HG03460 (cell line): ENCODE data around the gene KRTCAP2.

Experiments used
- ATAC-seq: cut with Tn5 transposase; IDR thresholded peaks from one replicate; pipeline ENCODE4 v1.9.1; 2021; ENCODE audit not compliant: unreplicated experiment

The KRTCAP2 gene

DNA sequence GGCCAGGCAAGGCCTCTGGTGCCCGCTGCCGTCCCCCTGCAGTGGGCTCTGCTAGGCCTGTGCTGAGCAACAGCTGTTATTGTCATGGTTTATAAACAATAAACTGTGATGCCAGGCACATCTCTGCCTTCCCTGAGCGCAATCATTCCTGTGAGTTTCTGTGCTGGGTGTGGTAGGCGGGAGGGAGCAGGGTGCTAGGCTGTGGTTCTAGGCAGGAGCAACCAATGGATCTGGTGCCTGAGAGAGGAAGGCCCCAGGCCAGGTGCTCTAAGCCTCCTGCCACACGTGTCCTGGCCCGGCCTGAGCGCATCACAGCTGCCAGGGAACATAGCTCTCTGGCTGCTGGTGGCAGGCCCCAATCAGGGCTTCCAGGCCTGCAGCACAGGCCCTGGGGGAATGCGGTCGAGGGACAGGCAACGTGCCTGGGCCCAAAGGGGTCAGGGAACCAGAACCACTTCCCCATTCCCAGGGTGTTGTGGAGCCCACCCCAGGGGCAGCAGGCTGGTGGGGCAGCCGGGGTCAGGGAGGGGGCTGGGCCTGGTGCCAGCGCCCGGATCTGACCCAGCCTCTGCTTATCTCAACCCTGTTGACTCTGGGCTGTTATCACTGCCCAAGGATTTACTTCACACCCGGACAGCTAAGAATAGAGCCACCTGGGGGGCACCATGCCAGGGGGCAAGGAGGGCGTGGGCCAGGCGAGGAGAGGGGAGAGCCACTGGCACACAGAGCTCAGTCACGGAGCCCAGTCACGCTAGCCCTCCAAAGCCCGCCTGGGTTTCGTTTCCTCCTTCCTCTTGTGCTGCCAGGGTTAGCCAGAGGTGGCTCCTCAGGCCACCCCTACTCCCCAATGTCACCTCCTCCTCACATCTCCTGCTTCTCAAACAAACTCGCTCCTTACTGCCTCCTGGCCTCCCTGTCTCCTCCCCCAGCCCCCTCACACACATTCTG, 12.0 kb upstream of the KRTCAP2 start:
- ATAC-seq = peak; percentile 78

DNA sequence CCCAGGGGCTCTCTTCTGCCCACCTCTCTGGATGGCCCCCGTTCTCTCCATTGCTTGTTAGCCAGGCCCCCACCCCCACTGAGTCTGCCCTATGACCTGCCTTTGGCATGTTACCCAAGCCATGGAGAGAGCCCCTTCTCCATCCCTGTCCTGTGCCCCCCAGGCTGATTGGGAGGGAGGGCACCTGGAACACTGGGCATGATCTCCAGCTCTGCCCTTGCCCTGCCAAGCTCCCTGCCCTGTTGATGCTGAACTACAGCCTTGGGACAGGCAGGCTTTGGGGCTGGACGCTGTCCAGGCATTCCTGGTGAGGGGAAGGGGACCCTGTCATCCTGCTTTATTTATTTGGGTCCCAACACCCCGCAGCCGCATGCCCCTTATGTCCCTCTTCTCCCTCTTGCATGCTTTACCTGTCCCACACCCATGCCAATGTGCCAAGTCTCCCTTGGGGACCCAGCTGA, 11.3 kb upstream of the KRTCAP2 start:
- ATAC-seq = no peak

DNA sequence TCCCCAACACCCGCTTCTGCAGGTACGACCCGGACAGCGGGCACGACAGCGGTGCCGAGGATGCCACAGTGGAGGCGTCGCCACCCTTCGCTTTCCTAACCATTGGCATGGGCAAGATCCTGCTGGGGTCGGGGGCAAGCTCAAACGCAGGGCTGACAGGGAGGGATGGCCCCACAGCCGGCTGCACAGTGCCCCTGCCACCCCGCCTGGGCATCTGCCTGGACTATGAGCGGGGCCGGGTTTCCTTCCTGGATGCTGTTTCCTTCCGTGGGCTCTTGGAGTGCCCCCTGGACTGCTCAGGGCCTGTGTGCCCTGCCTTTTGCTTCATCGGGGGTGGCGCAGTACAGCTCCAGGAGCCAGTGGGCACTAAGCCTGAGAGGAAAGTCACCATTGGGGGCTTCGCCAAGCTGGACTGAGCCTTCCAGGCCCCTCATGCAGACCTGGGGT, 10.7 kb upstream of the KRTCAP2 start:
- ATAC-seq = no peak

DNA sequence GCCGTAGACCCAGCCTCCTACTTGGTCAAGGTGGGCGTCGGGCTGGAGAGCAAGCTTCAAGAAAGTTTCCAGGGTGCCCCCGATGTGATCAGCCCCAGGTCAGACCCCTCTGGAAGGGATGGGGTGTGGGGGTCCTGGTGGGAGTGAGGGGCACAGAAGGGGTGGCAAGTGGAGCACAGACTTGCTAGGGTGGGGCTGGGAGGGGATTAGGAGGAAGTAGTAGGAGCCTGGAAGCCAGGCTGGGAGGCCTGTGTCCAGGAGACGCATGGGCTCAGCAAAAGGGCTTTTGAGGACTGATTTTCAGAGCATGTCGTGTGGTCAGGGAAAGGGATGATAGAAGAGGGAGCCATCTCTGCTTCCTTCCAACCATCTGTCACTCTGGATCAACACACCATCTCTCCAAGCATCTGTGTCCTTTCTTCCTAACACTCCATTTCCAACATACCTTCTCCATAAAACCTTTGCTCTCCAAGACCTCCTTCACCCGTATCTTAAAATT, 9.0 kb upstream of the KRTCAP2 start:
- no peak for ATAC-seq

DNA sequence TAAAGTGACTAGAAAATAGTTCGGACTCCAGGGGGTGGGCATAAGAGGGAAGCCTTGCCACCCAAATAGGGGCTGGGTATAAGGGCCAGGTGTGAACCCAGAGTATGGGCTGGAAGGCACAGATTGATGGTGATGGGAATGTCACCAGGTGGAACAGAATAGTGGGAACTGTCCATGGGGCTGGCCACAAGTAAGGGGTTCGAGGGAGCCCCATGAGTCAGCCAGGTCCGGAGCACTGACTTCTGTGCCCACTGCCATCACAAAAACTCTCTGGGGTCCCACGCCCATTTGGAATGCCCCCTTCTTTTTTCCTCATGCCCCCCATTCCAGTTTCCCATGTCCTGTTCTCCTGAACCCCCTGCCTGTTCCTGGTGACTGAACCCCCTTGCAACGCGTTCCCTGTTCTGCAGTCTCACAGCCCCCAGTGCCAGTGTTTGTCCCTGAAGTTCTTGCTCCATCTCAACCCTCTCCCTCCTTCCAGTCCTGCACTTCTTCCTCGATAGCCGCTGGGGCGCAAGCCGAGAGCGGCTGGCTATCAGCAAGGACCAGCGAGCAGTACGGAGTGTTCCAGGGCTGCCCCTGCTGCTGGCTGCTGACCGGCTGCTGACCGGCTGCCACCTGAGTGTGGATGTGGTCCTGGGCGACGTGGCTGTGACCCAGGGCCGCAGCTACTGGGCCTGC, 8.4 kb upstream of the KRTCAP2 start:
- ATAC-seq = no peak

DNA sequence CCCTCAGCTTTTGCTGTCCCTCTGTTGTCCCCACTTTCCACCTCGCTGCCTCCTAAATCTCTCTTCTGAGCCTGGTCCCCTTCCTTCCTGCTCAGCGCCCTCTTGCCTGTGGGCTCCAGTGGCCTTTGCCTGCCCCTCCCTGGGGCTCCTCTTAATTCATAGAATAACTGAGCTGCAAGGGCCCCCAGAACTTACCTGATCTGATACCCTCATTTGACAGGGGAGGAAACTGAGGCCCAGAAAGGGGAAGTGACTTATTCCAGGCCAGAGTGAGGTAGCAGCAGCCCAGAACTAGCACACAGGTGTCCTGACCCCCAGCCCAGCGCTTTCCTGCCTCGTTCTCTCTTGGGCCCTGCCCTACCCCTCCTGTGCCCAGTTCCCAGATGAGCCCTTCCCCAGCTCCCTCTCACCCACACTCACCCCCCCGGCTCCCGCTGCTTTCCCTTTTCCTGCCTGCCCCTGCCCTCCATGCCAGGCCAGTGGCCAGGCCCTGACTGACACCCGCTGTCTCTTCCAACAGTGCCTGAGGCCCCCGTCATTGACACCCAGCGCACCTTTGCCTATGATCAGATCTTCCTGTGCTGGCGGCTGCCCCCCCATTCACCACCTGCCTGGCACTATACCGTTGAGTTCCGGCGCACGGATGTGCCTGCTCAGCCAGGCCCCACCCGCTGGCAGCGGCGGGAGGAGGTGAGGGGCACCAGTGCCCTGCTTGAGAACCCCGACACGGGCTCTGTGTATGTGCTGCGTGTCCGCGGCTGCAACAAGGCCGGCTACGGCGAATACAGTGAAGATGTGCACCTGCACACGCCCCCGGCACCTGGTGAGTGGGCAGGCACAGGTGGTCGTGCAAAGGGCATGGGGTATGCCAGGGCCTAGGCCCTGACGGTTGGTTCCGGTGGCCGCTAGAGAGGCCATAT, 6.3 kb upstream of the KRTCAP2 start:
- no peak for ATAC-seq

DNA sequence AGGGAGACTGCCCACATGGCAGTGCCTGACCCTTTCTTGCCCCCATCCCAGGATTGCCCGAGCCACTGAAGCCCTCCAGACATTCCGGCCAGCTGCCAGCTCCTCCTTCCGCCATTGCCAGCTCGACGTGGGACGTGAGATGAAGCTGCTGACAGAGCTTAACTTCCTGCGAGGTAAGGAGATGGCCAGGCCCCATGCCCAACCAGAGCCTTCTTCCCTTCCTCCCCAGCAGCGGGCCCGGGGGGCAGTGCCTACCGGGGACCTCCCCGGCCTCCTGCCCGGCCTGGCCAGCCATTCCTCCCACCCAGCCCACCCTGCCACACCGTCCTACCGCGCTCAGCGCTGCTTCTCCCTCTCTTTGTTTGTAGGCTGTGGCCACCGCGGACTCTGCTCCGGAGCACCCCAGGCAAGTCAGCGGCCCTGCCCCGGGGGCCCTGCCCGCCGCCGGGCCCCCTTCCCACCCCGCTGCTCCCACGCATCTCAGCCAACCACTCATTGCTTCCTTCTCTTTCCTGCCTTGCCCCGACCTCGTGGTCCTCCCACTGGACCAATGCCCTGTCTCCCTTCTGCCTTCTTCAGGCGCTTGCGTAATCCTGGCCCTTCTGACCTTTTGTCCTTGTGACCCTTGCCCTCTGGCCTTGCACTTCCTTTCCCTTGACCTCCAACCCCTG, 5.5 kb upstream of the KRTCAP2 start:
- ATAC-seq = no peak

DNA sequence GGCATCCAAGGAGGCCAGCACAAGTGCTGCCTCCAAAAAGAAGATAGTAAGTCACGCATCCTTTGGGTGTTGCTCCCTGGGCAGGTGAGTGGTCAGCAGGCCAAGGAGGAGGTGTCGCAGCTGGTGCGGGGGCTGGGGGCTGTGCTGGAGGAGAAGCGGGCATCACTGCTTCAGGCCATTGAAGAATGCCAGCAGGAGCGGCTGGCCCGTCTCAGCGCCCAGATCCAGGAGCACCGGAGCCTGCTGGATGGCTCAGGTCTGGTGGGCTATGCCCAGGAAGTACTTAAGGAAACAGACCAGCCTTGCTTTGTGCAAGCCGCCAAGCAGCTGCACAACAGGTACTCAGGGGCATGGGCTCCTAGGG, 4.8 kb upstream of the KRTCAP2 start:
- ATAC-seq = no peak

DNA sequence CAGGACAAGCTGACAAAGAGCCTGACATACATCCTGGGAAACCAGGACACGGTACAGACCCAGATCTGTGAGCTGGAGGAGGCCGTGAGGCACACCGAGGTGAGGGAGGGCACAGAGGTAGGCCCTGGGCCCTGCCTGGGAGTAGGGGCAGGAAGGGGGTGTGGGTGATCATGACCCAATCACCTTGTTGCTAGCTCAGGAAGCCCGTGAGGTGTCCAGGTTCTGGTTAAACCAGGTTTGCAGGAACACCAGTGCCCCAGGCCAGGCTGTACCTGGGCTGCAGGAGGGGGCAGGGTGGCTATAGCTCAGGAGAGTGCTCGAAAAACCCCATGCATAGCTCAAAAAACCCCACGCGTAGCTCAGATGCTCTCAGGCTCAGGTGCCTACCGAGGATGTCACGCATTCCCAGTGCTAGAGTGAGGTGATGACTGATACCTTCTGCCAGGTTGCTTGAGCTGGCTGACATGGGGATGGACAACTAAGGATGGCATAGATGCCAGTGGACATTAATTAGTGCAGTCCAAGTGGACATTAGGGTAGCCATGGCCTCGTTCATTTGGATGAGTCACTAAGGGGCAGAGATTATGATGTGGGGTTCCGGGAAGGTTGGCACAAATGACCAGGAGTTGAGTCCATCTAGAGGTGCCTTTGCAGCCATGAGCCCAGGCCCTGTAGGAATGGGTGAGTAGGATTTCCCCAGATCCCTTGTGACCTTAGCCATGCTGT, 4.3 kb upstream of the KRTCAP2 start:
- ATAC-seq = no peak

DNA sequence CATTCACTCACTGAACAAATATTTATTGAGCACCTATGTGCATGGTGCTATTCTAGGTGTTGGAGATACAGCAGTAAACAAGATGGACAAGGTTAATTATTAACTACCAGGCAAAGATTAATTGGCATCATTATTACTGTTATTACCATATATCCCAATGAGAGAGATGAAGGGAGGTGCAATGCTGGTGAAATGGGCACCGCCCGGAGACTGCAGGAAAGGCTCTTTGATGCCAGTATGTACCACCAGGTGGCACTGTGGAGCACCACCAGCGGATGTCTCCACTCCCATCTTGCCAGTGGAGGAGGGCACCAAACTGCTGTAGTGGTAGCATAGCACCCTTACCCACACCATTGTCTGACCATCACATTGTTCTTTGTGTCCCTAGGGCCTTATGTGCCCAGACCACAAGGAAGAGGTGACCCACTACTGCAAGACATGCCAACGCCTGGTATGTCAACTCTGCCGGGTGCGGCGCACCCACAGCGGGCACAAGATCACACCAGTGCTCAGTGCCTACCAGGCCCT, 3.5 kb upstream of the KRTCAP2 start:
- ATAC-seq = no peak

DNA sequence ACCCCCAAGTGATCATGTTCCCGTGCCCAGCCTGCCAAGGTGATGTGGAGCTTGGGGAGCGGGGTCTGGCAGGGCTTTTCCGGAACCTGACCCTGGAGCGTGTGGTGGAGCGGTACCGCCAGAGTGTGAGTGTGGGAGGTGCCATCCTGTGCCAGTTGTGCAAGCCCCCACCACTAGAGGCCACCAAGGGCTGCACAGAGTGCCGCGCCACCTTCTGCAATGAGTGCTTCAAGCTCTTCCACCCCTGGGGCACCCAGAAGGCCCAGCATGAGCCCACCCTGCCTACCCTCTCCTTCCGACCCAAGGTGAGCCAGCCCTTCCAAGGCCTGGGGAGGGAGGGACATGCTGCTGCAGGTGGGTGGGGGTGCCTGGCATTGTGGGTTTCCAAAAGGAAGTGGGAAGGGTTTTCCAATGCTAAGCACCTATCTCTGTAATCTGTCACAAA, 2.8 kb upstream of the KRTCAP2 start:
- no peak for ATAC-seq

DNA sequence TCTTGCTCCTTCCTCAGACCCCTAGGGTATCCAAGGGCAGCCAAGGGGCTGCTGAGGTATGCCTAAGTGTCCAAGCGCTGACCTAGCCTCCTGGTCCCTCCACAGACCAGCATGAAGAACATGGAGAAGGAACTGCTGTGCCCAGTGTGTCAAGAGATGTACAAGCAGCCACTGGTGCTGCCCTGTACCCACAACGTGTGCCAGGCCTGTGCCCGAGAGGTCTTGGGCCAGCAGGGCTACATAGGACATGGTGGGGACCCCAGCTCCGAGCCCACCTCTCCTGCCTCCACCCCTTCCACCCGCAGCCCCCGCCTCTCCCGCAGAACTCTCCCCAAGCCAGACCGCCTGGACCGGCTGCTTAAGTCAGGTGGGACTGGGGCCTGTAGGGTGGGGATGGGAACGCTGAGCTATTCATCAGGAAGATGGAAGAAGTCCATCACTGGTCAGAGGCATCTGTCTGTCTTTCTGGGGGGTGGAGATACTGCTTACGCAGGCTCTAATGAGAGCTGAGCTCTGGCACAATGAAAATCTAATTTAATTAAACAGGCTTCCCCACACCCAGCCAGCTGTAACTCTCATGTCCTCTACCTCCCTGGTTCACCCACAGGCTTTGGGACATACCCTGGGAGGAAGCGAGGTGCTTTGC, 2.3 kb upstream of the KRTCAP2 start:
- ATAC-seq = no peak

DNA sequence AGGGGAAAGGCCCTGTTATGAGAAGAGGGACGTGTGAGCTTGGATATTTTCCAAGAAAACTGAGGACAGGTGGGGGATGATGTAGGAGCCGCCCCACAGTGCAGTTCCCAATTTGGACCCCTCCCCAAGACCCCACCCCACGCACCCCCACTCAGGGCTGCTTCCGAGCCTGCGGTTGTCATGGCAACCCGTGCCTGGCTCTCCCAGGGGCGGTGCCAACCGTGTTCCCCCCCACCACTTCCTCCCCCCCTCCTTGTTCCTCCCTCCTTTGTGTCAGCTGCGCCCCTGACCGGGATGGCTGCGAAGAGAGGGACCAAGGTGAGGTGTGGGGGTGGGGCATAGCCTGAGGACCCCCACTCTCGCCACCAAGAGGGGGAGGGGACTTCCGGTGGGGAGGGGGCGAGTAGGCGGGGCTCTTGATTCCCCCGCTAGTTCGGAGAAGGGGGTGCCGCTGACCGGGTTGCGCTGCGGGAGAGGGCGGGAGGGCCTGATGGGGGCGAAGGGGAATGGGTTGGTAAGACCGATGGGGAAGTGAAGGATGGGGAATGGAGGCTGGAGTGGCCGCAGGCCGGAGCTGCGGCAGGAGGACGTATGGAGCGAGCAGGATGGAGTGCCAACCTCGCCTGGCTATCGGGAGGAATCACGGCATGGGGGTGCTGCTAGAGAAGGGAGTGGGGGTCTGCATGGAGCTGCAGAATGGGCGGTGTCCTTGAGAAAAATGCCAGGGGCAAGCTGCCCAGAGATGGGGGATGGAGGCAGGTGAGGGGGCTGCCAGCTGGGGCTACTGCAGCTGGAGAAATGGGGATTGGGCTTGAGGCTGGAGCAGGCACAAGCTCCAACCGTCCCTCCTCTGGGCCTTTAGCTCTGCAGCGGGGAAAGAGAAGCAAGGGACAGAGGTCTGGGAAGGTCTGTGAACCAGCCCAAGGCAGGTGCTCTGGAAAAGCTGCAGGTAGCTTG, 1.5 kb upstream of the KRTCAP2 start:
- no peak for ATAC-seq

DNA sequence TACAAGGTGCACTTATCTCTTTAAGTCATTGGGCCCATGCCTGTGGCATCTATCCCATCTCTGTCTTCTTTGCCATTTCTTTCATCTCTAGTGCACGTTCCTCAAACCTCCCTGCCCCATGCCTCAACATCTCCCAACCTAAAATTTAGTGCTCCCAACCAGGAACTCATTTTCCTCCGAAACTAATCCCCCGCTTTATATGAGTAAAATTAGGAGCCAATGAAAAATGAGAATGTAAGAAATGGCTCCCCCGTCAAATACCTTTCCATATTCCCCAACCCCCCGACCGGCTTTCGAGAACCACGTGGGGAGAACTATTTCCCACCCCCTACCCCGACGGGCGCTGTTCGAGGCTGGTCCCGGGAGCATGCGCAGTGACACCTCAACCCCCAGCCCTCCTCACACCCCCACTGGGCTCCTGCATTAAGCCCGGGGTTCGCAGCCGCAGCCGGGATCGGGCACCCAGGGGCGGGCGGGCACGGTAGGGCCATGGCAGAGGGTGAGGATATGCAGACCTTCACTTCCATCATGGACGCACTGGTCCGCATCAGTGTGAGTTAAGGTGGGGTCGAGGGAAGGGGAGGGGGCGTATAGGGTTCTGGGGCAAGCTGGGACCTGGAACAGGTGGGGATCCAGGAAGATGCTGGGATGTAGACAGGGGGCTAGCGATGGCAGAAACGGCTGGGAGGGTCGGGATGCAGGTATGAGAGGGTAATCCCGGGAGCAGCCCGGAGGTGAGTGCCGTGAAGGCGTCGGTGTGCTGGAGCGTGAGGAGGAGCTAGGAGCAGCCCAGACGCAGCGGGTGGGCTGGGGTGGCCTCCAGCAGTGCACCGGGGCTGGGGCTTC, 597 bp upstream of the KRTCAP2 start, which contains the start of gene TRIM46:
Gene TRIM46 (plus strand): TSS at position 372 of the 846 bp plus-strand sequence. CDS start 118 bp downstream, at position 490.
- peak; percentile 13 for ATAC-seq

DNA sequence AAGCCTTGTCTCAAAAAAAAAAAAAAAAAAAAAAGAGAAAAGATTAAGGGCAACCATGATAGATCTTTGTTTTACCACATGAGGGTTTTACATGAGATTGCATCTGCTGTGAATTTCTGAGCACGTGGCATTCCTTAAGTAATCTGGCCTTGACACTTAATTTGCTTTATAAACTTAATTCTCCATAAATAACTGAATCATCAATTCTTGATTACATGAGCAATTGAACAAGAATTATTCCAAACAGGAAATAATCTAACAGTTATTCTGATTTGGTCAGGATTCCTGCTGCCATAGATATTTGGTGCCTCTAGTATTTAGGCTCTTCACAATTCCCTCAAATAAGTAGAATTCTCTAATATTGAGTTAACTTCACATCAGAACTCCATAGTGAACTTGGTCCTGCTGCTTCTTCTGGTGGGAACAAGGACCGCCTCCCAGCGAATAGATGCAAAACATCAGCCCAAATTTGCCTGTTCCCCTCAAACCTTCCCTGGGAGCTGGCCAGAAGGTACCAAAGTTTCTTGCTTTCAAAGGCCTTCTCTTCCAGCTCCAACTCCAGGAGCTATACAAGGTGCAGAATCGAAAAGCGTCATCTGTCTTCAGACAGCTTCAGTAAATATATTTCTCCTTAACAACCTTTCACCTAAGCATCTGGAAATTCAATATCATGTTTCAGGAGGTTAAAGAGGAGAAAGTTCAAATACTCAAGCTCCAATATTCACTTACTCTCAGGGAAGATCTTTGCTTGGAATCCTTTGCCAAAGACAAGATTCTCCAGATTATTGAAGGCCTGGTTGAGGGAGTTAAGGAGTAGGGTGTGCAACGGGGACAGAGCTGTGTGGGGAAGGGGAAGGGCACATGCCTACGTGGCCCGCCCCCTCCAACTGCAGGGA, 1.0 kb downstream of the KRTCAP2 start:
- ATAC-seq = no peak

DNA sequence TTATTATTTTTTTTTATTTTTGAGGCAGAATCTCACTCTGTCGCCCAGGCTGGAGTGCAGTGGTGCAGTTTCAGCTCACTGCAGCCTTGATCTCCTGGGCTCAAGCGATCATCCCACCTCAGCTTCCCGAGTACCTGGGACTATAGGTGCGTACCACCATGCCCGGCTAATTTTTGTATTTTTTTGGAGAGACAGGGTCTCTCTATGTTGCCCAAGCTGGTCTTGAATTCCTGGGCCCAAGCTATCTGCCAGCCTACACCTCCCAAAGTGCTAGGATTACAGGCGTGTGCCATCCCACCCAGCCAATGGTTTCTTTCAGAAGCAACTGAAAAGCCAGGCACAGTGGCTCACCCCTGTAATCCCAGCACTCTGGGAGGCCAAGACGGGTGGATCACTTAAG, 2.3 kb downstream of the KRTCAP2 start:
- no peak for ATAC-seq
